NOMO-1 treated with DMSO at 0.1 percent for 48 hours (cell line): ENCODE data around the gene THAP12.
A peak's percentile ranks its signal among the peaks of the same experiment; 100 is the strongest.
"Not testable (repeated sequence)": the region's sequence is repeated elsewhere in the genome, so short reads cannot be mapped to it uniquely, and the experiment has no call there.

ENCODE experiments used
- DNase-seq: peaks from one replicate; lab custom pipeline; 2025; ENCODE audit not compliant: unreplicated experiment; lab: John Stamatoyannopoulos, UW

The THAP12 gene

GRCh38 chr11:76380977-76381719, at the start of gene THAP12, which contains the start of gene GVQW3:
Gene THAP12 (minus strand): TSS chr11:76381132. CDS start chr11:76380836, 296 bp downstream.
Gene GVQW3 (plus strand): TSS chr11:76381323. CDS start chr11:76381829, 506 bp downstream.
- DNase-seq = peak; percentile 97

DNA sequence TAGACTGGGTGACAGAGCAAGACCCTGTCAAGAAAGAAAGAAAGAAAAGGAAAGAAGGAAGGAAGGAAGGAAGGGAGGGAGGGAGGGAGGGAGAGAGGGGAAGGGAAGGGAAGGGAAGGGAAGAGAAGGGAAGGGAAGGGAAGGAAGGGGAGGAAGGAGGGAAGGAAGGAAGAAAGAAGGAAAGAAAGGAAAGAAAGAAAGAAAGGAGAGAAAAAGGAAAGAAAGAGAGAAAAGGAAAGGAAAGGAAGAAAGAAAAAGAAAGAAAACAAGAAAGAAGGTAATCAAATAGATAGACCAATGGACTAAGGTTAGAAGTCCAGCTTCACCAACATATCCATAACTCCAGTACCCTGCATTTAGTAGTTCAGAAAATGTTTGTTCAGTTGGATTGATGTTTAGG, 45.7 kb upstream of the THAP12 start:
- DNase-seq = no peak

DNA sequence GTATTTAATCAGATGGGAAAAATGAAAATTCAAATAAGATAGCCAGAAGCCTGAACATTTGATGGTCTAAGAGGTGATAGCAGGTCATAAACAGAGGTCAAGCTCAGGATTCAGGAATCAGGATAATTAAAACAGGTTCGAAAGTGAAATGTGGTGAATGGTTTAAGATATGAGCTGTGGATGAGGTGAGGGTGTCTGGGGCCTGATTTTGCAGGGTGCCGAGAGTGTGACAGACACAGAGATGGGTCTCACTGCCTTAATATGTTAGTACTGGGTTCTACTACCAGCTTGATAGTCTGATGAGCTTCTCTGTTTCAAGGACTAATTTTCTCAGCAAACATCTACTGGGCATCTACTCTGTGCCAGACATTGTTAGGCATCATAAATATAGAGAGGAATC, 44.0 kb upstream of the THAP12 start:
- no peak for DNase-seq

DNA sequence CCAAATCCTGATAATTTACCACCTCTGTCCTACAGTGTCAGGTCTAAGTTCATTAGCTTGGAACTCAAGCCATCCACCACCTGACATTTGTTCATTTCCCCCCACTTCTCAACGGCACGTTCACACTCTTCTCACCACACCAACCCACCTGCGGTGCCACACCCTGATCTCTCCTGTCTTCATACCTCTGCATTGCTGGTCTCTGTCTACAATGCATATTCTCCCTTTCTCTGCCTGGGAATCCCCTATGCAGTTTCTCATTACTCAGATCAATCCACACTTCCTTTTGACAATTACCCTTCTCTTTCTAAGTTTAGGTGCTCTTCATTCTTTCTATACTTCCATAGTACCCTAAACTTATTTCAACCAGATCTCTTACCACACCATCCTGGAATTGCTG, 43.4 kb upstream of the THAP12 start:
- no peak for DNase-seq

DNA sequence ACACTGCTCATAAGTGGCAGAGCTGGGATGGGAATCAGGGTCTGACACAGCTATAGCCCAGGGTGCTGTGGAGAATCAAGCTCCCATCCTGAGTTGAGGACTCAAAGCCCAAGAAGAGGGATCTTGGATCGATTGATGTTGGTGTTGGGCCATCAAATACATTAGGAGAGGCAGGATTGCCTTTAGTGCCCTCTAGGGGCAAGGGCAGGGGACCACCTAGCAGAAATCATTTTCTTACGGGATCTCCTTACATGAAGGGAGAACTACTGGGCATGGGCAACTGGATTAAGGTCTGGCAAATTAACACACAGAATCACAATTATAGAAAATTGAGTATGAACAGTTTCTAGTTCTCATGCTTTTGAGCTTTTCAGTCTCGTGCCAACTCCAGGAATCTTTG, 39.0 kb upstream of the THAP12 start:
- peak; percentile 5 for DNase-seq

DNA sequence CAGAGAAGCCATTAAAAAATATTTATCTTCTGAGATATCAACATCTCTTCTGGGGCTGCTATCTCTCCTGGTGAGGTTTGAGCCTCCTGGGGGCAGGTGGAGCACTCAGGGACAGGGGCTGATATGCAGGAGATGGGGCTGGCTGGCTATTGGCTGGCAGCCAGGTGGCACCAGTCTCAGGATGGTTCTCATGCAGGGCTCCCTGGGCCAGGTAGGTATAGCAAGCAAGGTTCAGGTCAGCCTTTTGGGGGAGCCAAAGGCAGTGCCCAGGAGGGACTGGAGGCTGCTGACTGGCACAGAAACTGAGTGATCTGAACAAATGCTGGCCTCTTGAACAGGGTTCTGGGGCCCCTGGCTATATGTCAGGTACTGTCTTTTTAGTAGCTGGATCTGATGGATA, 34.1 kb upstream of the THAP12 start:
- no peak for DNase-seq

DNA sequence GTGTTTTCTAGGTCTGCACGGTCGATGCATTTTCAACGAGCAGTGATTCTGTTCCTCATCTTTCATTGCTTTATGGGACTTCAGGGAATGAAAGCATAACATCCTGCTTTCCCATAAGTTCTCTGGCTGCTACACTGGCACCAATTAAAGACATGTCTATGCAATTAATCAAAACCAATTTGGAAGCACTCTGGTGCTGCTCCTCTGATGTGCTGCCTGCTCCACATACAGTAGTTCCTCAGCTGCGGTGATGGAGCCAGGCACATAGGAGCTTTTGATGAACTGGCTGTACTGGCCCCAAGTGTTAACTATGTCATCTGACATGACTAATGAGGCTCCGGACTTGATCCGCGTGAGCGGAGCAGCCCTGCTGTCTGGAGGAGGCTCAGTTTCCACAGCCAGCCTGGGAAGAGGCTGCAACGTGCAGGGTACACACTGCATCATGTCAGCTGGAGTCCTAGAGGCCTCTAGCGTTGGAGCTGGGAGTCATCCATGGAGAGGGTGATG, 30.0 kb upstream of the THAP12 start:
- DNase-seq = no peak

DNA sequence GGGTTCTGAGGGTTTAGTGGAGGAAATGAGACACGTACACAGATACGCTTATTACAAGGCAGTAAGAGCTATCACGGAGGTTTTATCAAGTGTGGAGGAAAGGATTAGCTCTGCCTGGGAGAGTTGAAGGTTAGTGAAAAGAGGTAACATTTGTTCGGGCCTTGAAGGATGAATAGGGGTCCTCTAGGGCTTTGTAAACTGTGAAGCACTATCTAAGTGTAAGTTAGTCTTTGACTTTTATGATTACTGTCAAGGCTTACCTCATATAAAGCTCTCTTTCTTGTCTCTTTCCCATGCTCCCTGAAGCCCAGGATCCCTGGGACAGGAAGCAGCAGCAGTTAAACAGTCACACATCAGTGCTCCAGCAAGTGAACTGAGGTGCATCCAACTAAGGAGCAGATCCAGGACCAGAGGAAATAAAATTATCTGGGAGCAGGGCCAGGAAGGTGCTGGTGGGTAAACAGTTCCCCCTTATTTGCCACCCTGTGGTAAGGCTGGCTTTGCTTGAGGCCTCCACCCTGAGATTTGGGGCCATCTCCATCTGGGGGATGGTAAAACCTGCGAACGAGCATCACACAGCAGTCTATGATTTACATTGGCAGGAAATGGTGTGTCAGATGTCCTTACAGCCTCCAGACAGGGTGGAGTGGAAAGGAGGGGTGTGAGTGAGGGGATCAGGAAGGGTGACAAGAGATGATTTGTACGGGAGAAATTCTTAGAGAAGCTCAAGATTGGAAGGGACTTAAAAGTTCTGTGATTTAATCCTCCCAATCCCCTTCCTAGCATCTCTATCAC, 27.4 kb upstream of the THAP12 start:
- no peak for DNase-seq

- no peak for DNase-seq
Observed at GRCh38 chr11:76406359-76406758, 25.4 kb upstream of the THAP12 start.

- DNase-seq = not testable (repeated sequence)
Observed at GRCh38 chr11:76401484-76401883, 20.6 kb upstream of the THAP12 start.

GRCh38 chr11:76400967-76401366, 20.0 kb upstream of the THAP12 start:
- DNase-seq = no peak

DNA sequence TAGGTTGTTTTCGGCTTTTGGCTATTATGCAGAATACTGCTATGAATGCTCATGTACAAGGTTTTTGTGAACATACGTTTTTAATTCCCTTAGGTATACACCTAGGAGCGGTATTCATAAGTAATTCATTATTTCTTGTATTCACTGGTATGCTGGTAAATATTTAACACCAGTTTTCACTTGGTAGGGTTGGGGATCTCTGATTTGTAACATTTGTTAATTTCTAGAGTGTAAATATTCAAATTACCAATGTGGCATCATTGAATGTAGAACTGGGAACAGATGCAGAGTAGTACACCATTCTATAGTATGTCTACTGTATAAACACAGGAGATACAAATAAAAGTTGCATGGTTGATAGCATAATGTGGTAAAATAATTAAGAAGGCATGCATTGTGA, 16.5 kb upstream of the THAP12 start:
- no peak for DNase-seq

DNA sequence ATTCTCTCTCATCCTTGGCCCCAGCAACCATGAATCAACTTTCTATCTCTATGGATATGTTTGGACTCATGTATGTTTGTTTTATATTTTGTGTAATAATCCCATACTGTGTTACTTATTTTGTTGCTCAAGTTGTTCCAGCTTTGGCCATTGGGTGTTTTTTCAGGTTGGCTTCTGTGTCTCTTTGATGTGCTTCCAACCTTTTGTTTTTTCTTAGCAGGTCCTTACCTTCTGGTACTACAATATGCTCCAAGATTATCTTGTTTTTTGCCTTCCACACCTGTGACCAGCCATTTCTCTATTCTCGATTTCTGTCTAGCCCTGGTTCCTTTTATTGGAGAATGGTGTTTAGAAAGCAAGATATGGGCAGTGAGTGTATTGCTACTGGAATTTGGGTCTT, 14.4 kb upstream of the THAP12 start:
- DNase-seq = no peak

GRCh38 chr11:76394411-76394810, 13.5 kb upstream of the THAP12 start:
- no peak for DNase-seq

- DNase-seq = peak; percentile 45
Observed at GRCh38 chr11:76392870-76393269, 11.9 kb upstream of the THAP12 start.

- no peak for DNase-seq
Observed at GRCh38 chr11:76391811-76392475, 11.0 kb upstream of the THAP12 start.

GRCh38 chr11:76391021-76391420, 10.1 kb upstream of the THAP12 start:
- no peak for DNase-seq

GRCh38 chr11:76388408-76388807, 7.5 kb upstream of the THAP12 start:
- no peak for DNase-seq

- no peak for DNase-seq
Observed at GRCh38 chr11:76385903-76386302, 5.0 kb upstream of the THAP12 start.

GRCh38 chr11:76382209-76382608, 1.3 kb upstream of the THAP12 start:
- DNase-seq = no peak

- peak; percentile 55 for DNase-seq
Observed at GRCh38 chr11:76380159-76380976, 564 bp downstream of the THAP12 start.
